GM23248 (cell line): ENCODE measurements around the gene PIP4K2A.

Experiments used
- EZH2 ChIP-seq: fragments of 200-600 bp; sonication (generic); IDR thresholded peaks from 2 replicates; pipeline ENCODE4 v1.6.1; 2018; ENCODE audit warnings: antibody characterized with exemption, mild to moderate bottlenecking; ENCODE audit not compliant: insufficient read depth, poor library complexity, severe bottlenecking
- EZH2phosphoT487 ChIP-seq: fragments of 200-600 bp; sonication (generic); IDR thresholded peaks from 2 replicates; pipeline ENCODE4 v1.6.1; 2018; ENCODE audit warnings: antibody characterized with exemption, moderate library complexity, mild to moderate bottlenecking, low read depth; ENCODE audit not compliant: insufficient read depth

DNA sequence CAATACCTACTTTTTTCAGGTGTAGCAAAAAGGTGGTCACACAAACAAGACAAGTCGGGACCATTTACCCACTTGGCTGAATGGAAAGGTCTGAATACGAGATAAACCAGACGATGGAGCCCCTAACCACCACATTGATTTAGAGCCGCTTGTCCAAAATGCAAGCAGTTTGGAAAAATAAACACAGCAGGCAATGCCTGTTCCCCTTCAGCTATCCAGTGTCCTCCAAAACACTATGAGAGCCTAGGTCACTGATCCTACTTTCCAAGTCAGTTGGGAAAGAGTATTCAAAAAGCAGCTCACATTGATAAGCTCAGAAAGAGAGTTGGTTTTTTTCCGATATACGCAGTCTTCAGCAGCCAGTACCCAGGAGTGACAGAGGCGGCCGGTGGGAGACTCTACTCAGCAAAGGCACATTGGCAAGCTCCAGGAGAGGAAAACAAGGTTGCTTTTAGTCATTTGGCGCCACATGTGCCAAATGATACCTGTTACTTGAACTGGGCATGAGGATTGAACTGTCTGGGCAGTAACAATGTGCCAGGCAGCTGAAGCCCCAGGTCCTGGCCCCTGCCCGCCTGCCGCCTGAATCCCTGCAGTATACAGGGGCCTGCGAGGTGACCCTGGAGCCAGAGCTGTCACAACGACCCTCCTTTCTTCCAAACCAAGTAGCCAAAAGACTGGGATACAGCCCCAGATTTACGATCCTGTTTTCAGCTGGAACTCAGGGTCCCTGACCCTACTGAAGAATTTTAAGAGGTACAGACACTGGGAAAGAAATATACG lies 109.8 kb downstream of the PIP4K2A start:
- TF ChIP-seq EZH2 (no peak), EZH2phosphoT487 (no peak)
